Body of pancreas (tissue), 4 donors: ENCODE measurements around the gene COBLL1. TPM values are rescaled to one million over a fixed set of nuclear protein-coding genes. Genes with fewer than 3 reads are reported as not detected.
A peak's percentile ranks its signal among the peaks of the same experiment; 100 is the strongest.

Experiments used
- ATAC-seq: fragments of 150-250 bp; one replicate; pipeline ENCODE4 v1.9.1; 2016
- DNase-seq, 4 donors: peaks; one replicate each; pipeline ENCODE4 v3.0.0-alpha.2; 2019
- H3K27ac ChIP-seq, 4 donors: fragments of 200-600 bp; sonication (generic); 1 replicate in 3 of 4; 2 replicates in 1 of 4; pipeline versions ENCODE4 v1.5.1 to v1.6.1; 2016 to 2019; ENCODE audit warnings: mild to moderate bottlenecking in 1 of 4, mixed read lengths in 1 of 4, moderate library complexity in 1 of 4
- H3K27me3 ChIP-seq, 2 donors: fragments of 200-600 bp; sonication (generic); one replicate each; pipeline ENCODE4 v1.6.0; 2016; ENCODE audit warnings: mild to moderate bottlenecking in 1 of 2
- H3K36me3 ChIP-seq, 2 donors: fragments of 200-600 bp; sonication (generic); replicated peaks in 1 of 2; 2 replicates each; pipeline ENCODE4 v1.5.1; 2016; ENCODE audit warnings: low read depth in 2 of 2; ENCODE audit not compliant: insufficient read depth in 1 of 2
- H3K4me1 ChIP-seq: fragments of 200-600 bp; sonication (generic); one replicate; pipeline ENCODE4 v1.6.0; 2016
- H3K4me3 ChIP-seq, 2 donors: fragments of 200-600 bp; sonication (generic); 1 replicate in 1 of 2; 2 replicates in 1 of 2; pipeline ENCODE4 v1.5.1; 2016 to 2019
- H3K9me3 ChIP-seq, 3 donors: fragments of 200-600 bp; sonication (generic); 1 replicate in 2 of 3; 2 replicates in 1 of 3; pipeline ENCODE4 v1.5.1; 2016
- POLR2A ChIP-seq, 3 donors: fragments of 450-650 bp; IDR thresholded peaks; one replicate each; pipeline ENCODE4 v1.6.1; 2016; ENCODE audit warnings: antibody characterized with exemption in 3 of 3, mild to moderate bottlenecking in 2 of 3
- WGBS, 2 donors: methylation state at CpG; one replicate each; pipeline ENCODE4 v1.1.5; 2017; 5-methylcytosine and 5-hydroxymethylcytosine counted together
- intact Hi-C: fragments of 100-400 bp; cut with DNase I; formaldehyde crosslinking; loops from one replicate; pipeline ENCODE4 v1.15.1; 2023
- total RNA-seq, 2 donors: library from RNA; depleted of rRNA; stranded (reverse); fragments of >200 nt; gene quantifications; one replicate each; pipeline ENCODE4 v1.1.0, GENCODE V29; 2016
- TF ChIP-seq, protein P1 (sequence below), 7 experiments: fragments of 450-650 bp in 4 of 7; fragments of 200-600 bp in 3 of 7; sonication (generic) in 3 of 7; IDR thresholded peaks; one replicate each; pipeline ENCODE4 v1.5.1; 2016 to 2019; ENCODE audit warnings: antibody characterized with exemption in 7 of 7

Gene COBLL1
- total RNA-seq, 2 donors from 2014 or later = 104 to 140 TPM

DNA sequence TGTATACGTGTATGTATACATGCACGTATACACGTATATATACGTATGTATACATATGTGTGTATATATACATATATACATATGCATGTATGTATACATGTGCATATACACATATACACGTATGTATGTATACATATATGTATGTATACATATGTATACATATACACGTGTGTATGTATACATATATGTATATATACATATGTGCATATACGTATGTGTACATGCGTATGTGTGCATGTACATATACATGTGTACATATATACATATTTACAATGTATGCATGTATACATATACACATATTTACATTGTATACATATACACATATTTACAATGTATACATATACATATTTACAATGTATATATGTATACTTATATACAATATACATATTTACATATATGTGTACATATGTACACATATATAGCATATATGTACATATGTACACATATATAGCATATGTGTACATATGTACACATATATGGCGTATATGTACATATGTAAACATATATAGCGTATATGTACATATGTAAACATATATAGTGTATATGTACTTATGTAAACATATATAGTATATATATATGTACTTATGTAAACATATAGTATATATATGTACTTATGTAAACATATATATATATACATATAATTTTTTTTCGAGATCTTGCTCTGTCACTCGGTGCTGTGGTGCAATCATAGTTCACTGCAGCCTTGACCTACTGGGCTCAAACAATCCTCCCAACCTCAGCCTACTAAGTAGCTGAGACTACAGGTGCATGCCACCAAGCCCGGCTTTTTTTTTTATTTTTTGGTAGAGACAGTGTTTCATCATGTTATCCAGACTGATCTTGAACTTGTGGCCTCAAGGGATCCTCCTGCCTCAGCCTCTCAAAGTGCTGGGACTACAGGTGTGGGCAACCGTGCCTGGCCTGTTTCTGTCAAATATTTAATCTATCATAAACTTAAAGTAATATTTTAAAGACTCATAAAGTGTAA is 23.2 kb downstream of the COBLL1 start:
- TF ChIP-seq, protein P1, sequence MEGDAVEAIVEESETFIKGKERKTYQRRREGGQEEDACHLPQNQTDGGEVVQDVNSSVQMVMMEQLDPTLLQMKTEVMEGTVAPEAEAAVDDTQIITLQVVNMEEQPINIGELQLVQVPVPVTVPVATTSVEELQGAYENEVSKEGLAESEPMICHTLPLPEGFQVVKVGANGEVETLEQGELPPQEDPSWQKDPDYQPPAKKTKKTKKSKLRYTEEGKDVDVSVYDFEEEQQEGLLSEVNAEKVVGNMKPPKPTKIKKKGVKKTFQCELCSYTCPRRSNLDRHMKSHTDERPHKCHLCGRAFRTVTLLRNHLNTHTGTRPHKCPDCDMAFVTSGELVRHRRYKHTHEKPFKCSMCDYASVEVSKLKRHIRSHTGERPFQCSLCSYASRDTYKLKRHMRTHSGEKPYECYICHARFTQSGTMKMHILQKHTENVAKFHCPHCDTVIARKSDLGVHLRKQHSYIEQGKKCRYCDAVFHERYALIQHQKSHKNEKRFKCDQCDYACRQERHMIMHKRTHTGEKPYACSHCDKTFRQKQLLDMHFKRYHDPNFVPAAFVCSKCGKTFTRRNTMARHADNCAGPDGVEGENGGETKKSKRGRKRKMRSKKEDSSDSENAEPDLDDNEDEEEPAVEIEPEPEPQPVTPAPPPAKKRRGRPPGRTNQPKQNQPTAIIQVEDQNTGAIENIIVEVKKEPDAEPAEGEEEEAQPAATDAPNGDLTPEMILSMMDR (IDR thresholded peaks at IDR 0.05) = peak in 1 of 7 experiments; percentile 13
- TF ChIP-seq POLR2A (IDR thresholded peaks at IDR 0.05) = no peak
- H3K4me1 ChIP-seq = peaks cover 62% of the 10 kb centered on the region
- ATAC-seq (peak; percentile 20), DNase-seq (peak in 1 of 4 donors; percentile 17)
- H3K27me3 ChIP-seq = no peaks in the 10 kb centered on the region
- WGBS, 2 donors = 72% methylated on average over 14 of the region's 14 CpGs
- H3K9me3 ChIP-seq = no peaks in the 10 kb centered on the region
- H3K4me3 ChIP-seq = no peak overlapping the region
- intact Hi-C loops = no loop called here
- H3K36me3 ChIP-seq = no peaks in the 10 kb centered on the region
- H3K27ac ChIP-seq = peak overlapping the region in 2 of 4 donors; percentile 26 to 29

DNA sequence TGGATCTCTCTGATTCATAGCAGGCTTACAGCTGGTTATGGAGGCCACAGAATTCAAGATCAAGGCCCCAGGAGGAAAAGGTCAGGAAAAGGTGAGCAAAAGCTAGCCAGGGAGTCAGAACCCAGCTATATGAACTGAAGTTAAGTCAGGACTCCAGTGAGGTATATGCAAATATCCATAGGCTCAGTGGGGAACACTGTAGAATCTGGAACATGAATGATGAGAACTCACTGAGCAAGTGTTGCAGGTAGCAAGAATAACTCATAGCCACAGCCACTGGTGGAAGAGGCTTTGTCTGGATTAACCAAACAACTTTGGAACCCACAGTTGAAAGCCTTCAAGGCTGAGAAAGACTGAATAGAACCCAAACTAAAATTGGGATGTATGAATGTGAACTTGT is 24.7 kb downstream of the COBLL1 start:
- intact Hi-C loops = no loop called here
- Histone ChIP-seq H3K27me3 (no peaks in the 10 kb centered on the region), H3K4me1 (peaks cover 61% of the 10 kb centered on the region), H3K9me3 (no peaks in the 10 kb centered on the region), H3K27ac (peak overlapping the region in 2 of 4 donors; percentile 3 to 28), H3K4me3 (no peak overlapping the region), H3K36me3 (no peaks in the 10 kb centered on the region)
- ATAC-seq (no peak), DNase-seq (no peak)
- no peak for TF ChIP-seq POLR2A (IDR thresholded peaks at IDR 0.05)
- TF ChIP-seq, protein P1 (IDR thresholded peaks at IDR 0.05) = no peak

DNA sequence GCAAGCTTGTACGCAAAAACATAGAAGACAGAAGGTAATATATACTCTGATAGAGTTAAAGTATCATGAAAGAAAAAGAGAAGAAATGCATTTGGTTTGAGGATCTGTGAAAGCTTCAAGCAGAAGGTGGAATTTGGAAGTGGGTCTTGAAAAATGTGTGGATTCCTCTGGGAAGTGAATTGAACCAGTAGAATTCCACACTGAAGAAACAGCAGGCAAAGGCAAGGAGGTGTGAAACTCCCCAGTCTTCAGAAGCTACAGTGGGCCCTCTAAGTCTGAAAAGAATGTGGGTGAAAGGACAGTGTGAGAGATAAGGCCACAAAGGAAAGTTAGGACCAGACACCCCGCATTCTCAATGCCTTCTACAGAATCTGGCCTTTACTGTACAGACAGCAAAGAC is 25.6 kb downstream of the COBLL1 start:
- Histone ChIP-seq H3K36me3 (no peaks in the 10 kb centered on the region), H3K9me3 (no peaks in the 10 kb centered on the region), H3K27ac (peak overlapping the region in 3 of 4 donors; percentile 3 to 28 (median 14)), H3K27me3 (no peaks in the 10 kb centered on the region), H3K4me1 (peaks cover 59% of the 10 kb centered on the region), H3K4me3 (no peak overlapping the region)
- DNase-seq = no peak
- intact Hi-C loops = no loop called here
- no peak for TF ChIP-seq POLR2A (IDR thresholded peaks at IDR 0.05)
- TF ChIP-seq, protein P1 (IDR thresholded peaks at IDR 0.05) = no peak
- 44 to 86% methylated on average over 2 of the region's 2 CpGs for WGBS, 2 donors
- ATAC-seq = no peak

DNA sequence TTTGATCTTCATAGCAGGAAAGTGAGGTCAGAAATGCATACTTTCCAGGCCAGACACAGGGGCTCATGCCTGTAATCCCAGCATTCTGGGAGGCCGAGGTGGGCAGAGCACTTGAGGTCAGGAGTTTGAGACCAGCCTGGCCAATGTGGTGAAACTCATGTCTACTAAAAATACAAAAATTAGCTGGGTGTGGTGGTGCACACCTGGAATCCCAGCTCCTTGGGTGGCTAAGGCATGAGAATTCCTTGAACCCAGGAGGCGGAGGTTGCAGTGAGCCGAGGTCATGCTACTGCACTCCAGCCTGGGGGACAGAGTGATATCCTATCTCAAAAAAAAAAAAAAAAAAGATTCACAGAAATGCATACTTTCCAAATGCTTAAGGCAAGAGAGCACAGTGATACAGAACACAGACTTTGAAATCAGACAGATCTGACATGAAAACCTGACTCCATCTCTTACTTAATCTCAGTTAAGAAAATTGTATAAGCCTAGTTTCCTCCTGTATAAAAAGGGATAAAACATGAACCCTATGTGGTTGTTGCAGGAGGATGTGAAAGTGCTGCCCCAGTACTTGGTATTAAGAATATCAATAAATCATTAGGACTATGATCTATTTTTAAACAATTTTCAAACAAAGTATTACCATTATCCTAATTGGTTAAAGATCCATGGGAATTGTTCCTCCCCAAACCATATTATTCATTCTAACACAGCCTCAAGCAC is 26.4 kb downstream of the COBLL1 start:
- 77 to 79% methylated on average over 3 of the region's 3 CpGs for WGBS, 2 donors
- H3K27me3 ChIP-seq = no peaks in the 10 kb centered on the region

More for the DNA sequence above, 26.4 kb downstream of the COBLL1 start:
- Histone ChIP-seq H3K27ac (peak overlapping the region in 2 of 4 donors; percentile 1 to 2), H3K4me1 (peaks cover 62% of the 10 kb centered on the region), H3K9me3 (no peaks in the 10 kb centered on the region), H3K36me3 (no peaks in the 10 kb centered on the region), H3K4me3 (no peak overlapping the region)
- ATAC-seq = no peak
- intact Hi-C loops = no loop called here
- TF ChIP-seq POLR2A (IDR thresholded peaks at IDR 0.05) = no peak
- TF ChIP-seq, protein P1 (IDR thresholded peaks at IDR 0.05) = no peak
- no peak for DNase-seq
